BJ (cell line): ENCODE data around the gene UNC5A. TPM values are rescaled to one million over a fixed set of nuclear protein-coding genes. Genes with fewer than 3 reads are reported as not detected.

ENCODE experiments used
- CTCF ChIA-PET: fragments of 350-600 bp; formaldehyde crosslinking; extraction: SDS; loops from one replicate; lab custom pipeline; 2021; ENCODE audit warnings: antibody characterized with exemption, inconsistent platforms; lab: Yijun Ruan, JAX
- POLR2A ChIA-PET: fragments of 300-600 bp; sonication (Branson Sonifier 250); formaldehyde crosslinking; extraction: SDS; loops from one replicate; lab custom pipeline; 2021; ENCODE audit warnings: antibody characterized with exemption; lab: Charles Lee
- DNase-seq: peaks from one replicate; pipeline ENCODE4 v3.0.0-alpha.2; 2011; ENCODE audit warnings: low read depth
- H3K27me3 ChIP-seq: 2 replicates; pipeline ENCODE4 v1.6.0; 2011; ENCODE audit warnings: low read length; ENCODE audit not compliant: control insufficient read depth, insufficient read depth
- H3K36me3 ChIP-seq: 2 replicates; pipeline ENCODE4 v1.5.1; 2011; ENCODE audit warnings: low read length; ENCODE audit not compliant: control insufficient read depth, insufficient read depth
- H3K4me3 ChIP-seq: 2 replicates; pipeline ENCODE4 v1.5.1; 2011; ENCODE audit warnings: low read depth, mild to moderate bottlenecking, control low read depth, low read length
- CTCF ChIP-seq: IDR thresholded peaks from 2 replicates; pipeline ENCODE4 v1.5.1; 2011; ENCODE audit warnings: low read depth, mild to moderate bottlenecking, control low read depth, inconsistent platforms, low read length, moderate library complexity; ENCODE audit not compliant: insufficient read depth
- polyA plus RNA-seq: library from polyadenylated mRNA; depleted of rRNA; stranded (reverse); fragments of >200 nt; gene quantifications from 2 replicates; pipeline ENCODE4 v1.2.3, GENCODE V29; 2011

UNC5A gene
- polyA plus RNA-seq, 1 experiment: not detected

- no peak for TF ChIP-seq CTCF
- Histone ChIP-seq H3K27me3 (peaks cover 30% of the 10 kb centered on the region), H3K4me3 (no peak overlapping the region), H3K36me3 (no peaks in the 10 kb centered on the region)
- ChIA-PET POLR2A (no interaction called here), CTCF (interaction anchor here (1.6 kb wide), 1 partner anchor 205 kb away, joined by 3 read pairs; no protein-coding TSS in a partner anchor)
- no peak for DNase-seq
Measured at GRCh38 chr5:176865964-176866363, 55.6 kb downstream of the UNC5A start.

- ChIA-PET CTCF (interaction anchor here (1.0 to 1.6 kb wide), 3 partner anchors 9 to 206 kb away, joined by 3 read pairs; no protein-coding TSS in a partner anchor), POLR2A (no interaction called here)
- Histone ChIP-seq H3K36me3 (no peaks in the 10 kb centered on the region), H3K27me3 (peaks cover 30% of the 10 kb centered on the region), H3K4me3 (no peak overlapping the region)
- no peak for TF ChIP-seq CTCF
- no peak for DNase-seq
Measured at GRCh38 chr5:176866707-176867310, 56.5 kb downstream of the UNC5A start.

GRCh38 chr5:176868126-176868525 is 57.8 kb downstream of the UNC5A start:
- ChIA-PET POLR2A (no interaction called here), CTCF (interaction anchor here (1.0 kb wide), 1 partner anchor 16 kb away, joined by 3 read pairs; no protein-coding TSS in a partner anchor)
- no peak for DNase-seq
- no peak overlapping the region for H3K4me3 ChIP-seq
- H3K27me3 ChIP-seq: peaks cover 23% of the 10 kb centered on the region
- no peaks in the 10 kb centered on the region for H3K36me3 ChIP-seq
- TF ChIP-seq CTCF: no peak

GRCh38 chr5:176868731-176869130 is 58.4 kb downstream of the UNC5A start:
- ChIA-PET POLR2A (no interaction called here), CTCF (no interaction called here)
- H3K36me3 ChIP-seq: no peaks in the 10 kb centered on the region
- no peak overlapping the region for H3K4me3 ChIP-seq
- peaks cover 21% of the 10 kb centered on the region for H3K27me3 ChIP-seq
- TF ChIP-seq CTCF: no peak
- DNase-seq: no peak

GRCh38 chr5:176869501-176870109 is 59.2 kb downstream of the UNC5A start:
- DNase-seq: no peak
- ChIA-PET CTCF (interaction anchor here (1.1 to 1.5 kb wide), 2 partner anchors 26 to 228 kb away, joined by 3 read pairs; no protein-coding TSS in a partner anchor), POLR2A (no interaction called here)
- no peak for TF ChIP-seq CTCF
- Histone ChIP-seq H3K36me3 (no peaks in the 10 kb centered on the region), H3K27me3 (peaks cover 24% of the 10 kb centered on the region), H3K4me3 (no peak overlapping the region)
